GM12874 (cell line): ENCODE measurements around the gene SEMA3F.

ENCODE experiments used
- TF ChIP-seq, protein P1 (sequence below): IDR thresholded peaks from 2 replicates; pipeline ENCODE4 v1.5.1; 2011; ENCODE audit warnings: low read depth, mild to moderate bottlenecking, control low read depth, low read length, moderate library complexity; ENCODE audit not compliant: insufficient read depth

SEMA3F gene

DNA sequence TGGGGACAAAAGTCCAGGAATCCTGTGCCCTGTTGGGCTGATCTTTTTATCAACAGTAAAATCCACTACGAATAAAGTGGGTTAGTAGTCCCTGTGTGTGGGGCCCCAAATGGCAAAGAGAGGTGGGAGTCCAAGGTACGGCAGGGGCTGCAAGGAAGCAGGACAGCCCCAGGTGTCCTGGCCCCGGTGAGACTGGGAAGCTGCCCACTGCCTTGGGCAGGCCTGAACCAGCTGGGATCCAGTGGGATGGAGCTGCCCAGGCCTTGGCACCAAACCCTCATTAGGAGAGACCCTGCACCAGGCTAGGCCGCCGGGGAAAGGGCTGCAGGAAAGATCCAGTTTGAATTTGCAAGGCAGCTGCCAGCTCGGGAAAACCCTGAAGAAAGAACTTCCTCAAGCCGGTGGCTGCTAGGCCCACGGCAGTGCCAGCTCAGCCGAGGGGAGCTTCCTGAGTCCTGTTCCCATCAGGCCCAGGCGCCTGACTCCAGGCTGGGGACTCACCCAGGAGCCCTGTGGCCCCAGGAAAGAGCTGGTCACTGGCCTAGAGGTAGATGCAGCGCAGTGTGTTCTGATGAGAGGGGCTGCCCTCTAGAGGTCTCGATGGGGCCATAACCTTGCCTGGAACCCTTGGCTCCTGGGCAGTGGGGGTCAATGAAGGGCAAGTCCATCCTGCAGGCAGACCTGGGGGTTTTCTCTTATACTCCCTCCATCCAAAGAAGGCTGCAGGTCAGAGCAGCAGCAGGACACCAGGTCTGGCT lies 66.5 kb downstream of the SEMA3F start:
- TF ChIP-seq, protein P1, sequence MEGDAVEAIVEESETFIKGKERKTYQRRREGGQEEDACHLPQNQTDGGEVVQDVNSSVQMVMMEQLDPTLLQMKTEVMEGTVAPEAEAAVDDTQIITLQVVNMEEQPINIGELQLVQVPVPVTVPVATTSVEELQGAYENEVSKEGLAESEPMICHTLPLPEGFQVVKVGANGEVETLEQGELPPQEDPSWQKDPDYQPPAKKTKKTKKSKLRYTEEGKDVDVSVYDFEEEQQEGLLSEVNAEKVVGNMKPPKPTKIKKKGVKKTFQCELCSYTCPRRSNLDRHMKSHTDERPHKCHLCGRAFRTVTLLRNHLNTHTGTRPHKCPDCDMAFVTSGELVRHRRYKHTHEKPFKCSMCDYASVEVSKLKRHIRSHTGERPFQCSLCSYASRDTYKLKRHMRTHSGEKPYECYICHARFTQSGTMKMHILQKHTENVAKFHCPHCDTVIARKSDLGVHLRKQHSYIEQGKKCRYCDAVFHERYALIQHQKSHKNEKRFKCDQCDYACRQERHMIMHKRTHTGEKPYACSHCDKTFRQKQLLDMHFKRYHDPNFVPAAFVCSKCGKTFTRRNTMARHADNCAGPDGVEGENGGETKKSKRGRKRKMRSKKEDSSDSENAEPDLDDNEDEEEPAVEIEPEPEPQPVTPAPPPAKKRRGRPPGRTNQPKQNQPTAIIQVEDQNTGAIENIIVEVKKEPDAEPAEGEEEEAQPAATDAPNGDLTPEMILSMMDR, result no peak

DNA sequence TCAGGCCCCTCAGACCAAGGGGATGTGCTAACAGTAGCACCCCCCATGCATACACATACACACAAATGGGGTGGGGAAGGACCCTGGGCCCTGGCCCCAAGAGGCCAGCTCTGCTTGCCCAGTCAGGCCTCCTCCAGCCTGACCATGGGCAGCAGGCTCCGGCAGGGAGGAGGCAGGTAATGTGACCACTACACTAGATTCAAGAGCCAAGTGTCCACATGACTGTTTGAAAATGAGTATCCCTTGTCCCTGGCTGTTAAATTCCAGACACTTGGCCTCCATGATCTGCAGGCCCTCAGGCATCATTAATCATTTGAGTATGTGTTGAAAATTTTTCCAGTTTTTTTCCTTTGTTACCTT lies 67.0 kb downstream of the SEMA3F start:
- TF ChIP-seq, protein P1, result no peak

DNA sequence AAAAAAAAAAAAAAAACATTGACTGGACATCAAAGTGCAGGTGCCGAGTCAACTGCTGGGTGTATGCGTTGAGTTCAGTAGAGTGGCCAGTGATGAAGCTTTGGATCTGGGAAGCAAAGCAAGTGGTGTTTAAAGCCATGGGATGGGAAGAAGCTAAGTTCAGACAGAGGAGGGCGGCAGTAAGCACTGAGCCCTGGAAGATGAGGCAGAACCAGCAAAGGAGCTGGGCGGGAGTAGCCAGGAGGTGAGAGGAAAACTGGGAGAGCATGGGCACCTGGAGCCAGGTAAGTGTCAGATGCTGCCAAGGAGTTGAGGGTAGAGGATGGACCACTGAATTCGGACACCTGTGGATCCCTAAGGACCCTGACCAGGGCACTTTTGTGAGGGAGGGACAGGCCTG lies 69.5 kb downstream of the SEMA3F start:
- TF ChIP-seq, protein P1, result no peak

DNA sequence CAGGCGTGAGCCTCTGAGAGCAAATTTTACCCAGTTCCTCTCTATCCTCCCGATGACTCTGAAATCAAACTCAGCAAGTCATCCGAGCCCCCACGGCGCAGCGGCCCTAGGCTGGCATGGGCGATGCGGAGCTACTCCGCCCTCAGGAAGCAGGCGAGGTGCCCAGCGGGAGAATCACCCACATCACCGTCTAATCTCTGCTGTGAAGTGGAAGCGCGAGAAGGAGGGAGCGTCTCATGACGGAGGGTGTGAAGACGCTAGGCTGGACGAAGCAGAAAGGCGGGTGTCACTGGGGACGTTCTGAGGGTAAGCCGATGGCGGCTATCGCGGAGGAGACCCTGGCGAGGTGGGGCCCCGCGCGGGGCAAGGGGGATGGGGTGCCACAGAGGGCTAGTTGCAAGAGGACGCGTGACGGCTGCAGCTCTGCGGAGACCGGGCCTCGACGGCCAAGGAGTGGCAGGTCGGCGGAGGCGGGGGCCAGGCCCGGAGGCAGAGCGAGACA lies 71.8 kb downstream of the SEMA3F start:
- TF ChIP-seq, protein P1, result no peak

GRCh38 chr3:50227390-50228183 lies 72.5 kb downstream of the SEMA3F start:
- TF ChIP-seq, protein P1, result peak; percentile 94

- TF ChIP-seq, protein P1, result no peak
Measured at GRCh38 chr3:50229490-50229889, 74.4 kb downstream of the SEMA3F start.

DNA sequence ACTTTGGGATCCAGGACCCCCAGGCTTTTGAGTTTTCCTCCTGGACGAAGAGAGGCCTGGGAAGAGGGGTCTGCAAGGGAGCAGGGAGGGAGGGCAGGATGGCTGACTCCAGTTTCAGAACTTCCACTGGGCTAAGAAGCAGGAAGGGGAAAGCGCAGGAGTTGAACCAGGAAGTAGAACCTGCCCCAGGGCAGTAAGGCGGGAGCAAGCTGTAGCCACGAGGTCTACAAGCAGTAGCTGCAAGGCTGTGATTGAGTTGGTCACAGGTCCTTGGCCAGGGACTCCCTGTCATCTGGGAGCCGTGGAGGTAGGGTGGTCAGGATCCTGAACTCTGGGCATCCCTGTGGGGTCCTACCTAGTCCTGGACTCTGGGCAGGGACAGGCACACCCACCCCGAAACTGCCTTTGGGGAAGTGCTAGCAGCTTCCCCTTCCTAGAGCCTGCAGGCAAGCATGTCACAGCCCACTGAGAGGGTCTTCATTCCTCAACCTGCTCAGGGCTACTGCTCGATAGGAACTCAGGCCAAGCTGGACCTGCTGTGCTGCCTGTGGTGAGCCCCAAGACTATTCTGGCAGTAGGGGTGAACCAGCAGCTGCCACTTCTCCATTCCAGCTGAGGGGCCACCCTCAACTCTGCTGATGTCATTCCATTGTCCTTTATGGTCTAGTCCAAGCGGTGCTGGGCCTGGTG lies 75.1 kb downstream of the SEMA3F start:
- TF ChIP-seq, protein P1, result no peak
